Liver (tissue), 9 donors: ENCODE measurements around the gene ZBTB38. TPM values are rescaled to one million over a fixed set of nuclear protein-coding genes. Genes with fewer than 3 reads are reported as not detected.

Experiments
- DNase-seq: peaks from one replicate; pipeline ENCODE4 v3.0.0-alpha.2; 2017; ENCODE audit warnings: low spot score
- H3K27ac ChIP-seq, 2 donors: one replicate each; pipeline ENCODE4 v1.7.0; 2013; ENCODE audit warnings: inconsistent platforms in 2 of 2, low read length in 2 of 2, control low read depth in 1 of 2, low read depth in 1 of 2, mild to moderate bottlenecking in 1 of 2
- H3K27me3 ChIP-seq, 4 donors: one replicate each; pipeline versions ENCODE4 v1.6.1 to v1.7.0; 2013; ENCODE audit warnings: low read length in 3 of 4, inconsistent platforms in 1 of 4, mild to moderate bottlenecking in 1 of 4, moderate library complexity in 1 of 4; ENCODE audit not compliant: control insufficient read depth in 4 of 4, insufficient read depth in 4 of 4
- H3K36me3 ChIP-seq, 4 donors: one replicate each; pipeline versions ENCODE4 v1.6.1 to v1.7.0; 2013; ENCODE audit warnings: low read length in 3 of 4, mild to moderate bottlenecking in 3 of 4, low read depth in 1 of 4, moderate library complexity in 1 of 4; ENCODE audit not compliant: control insufficient read depth in 4 of 4, insufficient read depth in 3 of 4
- H3K4me1 ChIP-seq, 4 donors: one replicate each; pipeline versions ENCODE4 v1.6.1 to v1.7.0; 2013; ENCODE audit warnings: low read length in 3 of 4, mild to moderate bottlenecking in 3 of 4, moderate library complexity in 1 of 4; ENCODE audit not compliant: control insufficient read depth in 4 of 4, insufficient read depth in 4 of 4
- H3K4me3 ChIP-seq, 3 donors: one replicate each; pipeline versions ENCODE4 v1.6.1 to v1.7.0; 2013; ENCODE audit warnings: low read length in 3 of 3, control low read depth in 1 of 3, low read depth in 1 of 3, mild to moderate bottlenecking in 1 of 3
- H3K9ac ChIP-seq, 2 donors: one replicate each; pipeline ENCODE4 v1.7.0; 2013; ENCODE audit warnings: low read length in 2 of 2, mild to moderate bottlenecking in 2 of 2, moderate library complexity in 2 of 2, control low read depth in 1 of 2, low read depth in 1 of 2
- H3K9me3 ChIP-seq, 4 donors: one replicate each; pipeline versions ENCODE4 v1.6.1 to v1.7.0; 2013; ENCODE audit warnings: low read length in 3 of 4; ENCODE audit not compliant: control insufficient read depth in 4 of 4
- EGR1 ChIP-seq, 2 donors: IDR thresholded peaks; 2 replicates each; pipeline ENCODE4 v1.6.1; 2016 to 2018; ENCODE audit warnings: antibody characterized with exemption in 2 of 2, low read depth in 2 of 2
- FOXA1 ChIP-seq: IDR thresholded peaks from 2 replicates; pipeline ENCODE4 v1.6.1; 2016; ENCODE audit warnings: antibody characterized with exemption
- FOXA2 ChIP-seq: IDR thresholded peaks from 2 replicates; pipeline ENCODE4 v1.6.1; 2016; ENCODE audit warnings: antibody characterized with exemption
- GABPA ChIP-seq, 2 donors: IDR thresholded peaks in 1 of 2; conservative IDR thresholded peaks in 1 of 2; 2 replicates each; pipeline ENCODE4 v1.6.1; 2016; ENCODE audit warnings: antibody characterized with exemption in 2 of 2, mild to moderate bottlenecking in 1 of 2, moderate library complexity in 1 of 2
- HNF4A ChIP-seq, 2 donors: conservative IDR thresholded peaks; 2 replicates each; pipeline ENCODE4 v1.6.1; 2016; ENCODE audit warnings: antibody characterized with exemption in 2 of 2, mild to moderate bottlenecking in 2 of 2
- HNF4G ChIP-seq: IDR thresholded peaks from 2 replicates; pipeline ENCODE4 v1.6.1; 2016; ENCODE audit warnings: antibody characterized with exemption
- JUND ChIP-seq, 2 donors: IDR thresholded peaks; 2 replicates each; pipeline ENCODE4 v1.6.1; 2016; ENCODE audit warnings: antibody characterized with exemption in 2 of 2
- NR2F2 ChIP-seq: IDR thresholded peaks from 2 replicates; pipeline ENCODE4 v1.6.1; 2016; ENCODE audit warnings: antibody characterized with exemption
- RAD21 ChIP-seq, 2 donors: IDR thresholded peaks; 2 replicates each; pipeline ENCODE4 v1.6.1; 2016; ENCODE audit warnings: antibody characterized with exemption in 2 of 2, mild to moderate bottlenecking in 2 of 2
- RXRA ChIP-seq, 2 donors: IDR thresholded peaks; 2 replicates each; pipeline ENCODE4 v1.6.1; 2017 to 2018; ENCODE audit warnings: antibody characterized with exemption in 2 of 2, mild to moderate bottlenecking in 1 of 2
- SP1 ChIP-seq: IDR thresholded peaks from 2 replicates; pipeline ENCODE4 v1.6.1; 2018; ENCODE audit warnings: antibody characterized with exemption, mild to moderate bottlenecking
- TAF1 ChIP-seq: conservative IDR thresholded peaks from 2 replicates; pipeline ENCODE4 v1.6.1; 2016; ENCODE audit warnings: antibody characterized with exemption, mild to moderate bottlenecking
- YY1 ChIP-seq: IDR thresholded peaks from 2 replicates; pipeline ENCODE4 v1.6.1; 2016; ENCODE audit warnings: antibody characterized with exemption, mild to moderate bottlenecking
- WGBS: extraction: QIAGEN DNeasy Blood & Tissue Kit; methylation state at CpG from one replicate; pipeline ENCODE4 v1.1.7; 2013; 5-methylcytosine and 5-hydroxymethylcytosine counted together
- polyA plus RNA-seq, 2 donors: library from polyadenylated mRNA; stranded (reverse) in 1 of 2; unstranded in 1 of 2; fragments of 200-250 nt in 1 of 2; fragments of >200 nt in 1 of 2; fragmentation: Nextera tagmentation in 1 of 2; extraction: Ambion mirVana in 1 of 2; gene quantifications; one replicate each; pipeline versions ENCODE4 v1.2.1 to v1.2.3, GENCODE V29; 2013 to 2015
- total RNA-seq, 2 donors: library from RNA; depleted of rRNA; stranded (reverse); fragments of >200 nt; gene quantifications; one replicate each; pipeline ENCODE4 v1.2.3, GENCODE V29; 2014
- TF ChIP-seq, protein P1 (sequence below): IDR thresholded peaks from 2 replicates; pipeline ENCODE4 v1.6.1; 2016; ENCODE audit warnings: antibody characterized with exemption
- TF ChIP-seq, protein P2 (sequence below): IDR thresholded peaks from 2 replicates; pipeline ENCODE4 v1.6.1; 2016; ENCODE audit warnings: antibody characterized with exemption
- TF ChIP-seq, protein P3 (sequence below): IDR thresholded peaks from 2 replicates; pipeline ENCODE4 v1.6.1; 2016; ENCODE audit warnings: antibody characterized with exemption, mild to moderate bottlenecking
- TF ChIP-seq, protein P4 (sequence below): IDR thresholded peaks from 2 replicates; pipeline ENCODE4 v1.6.1; 2016; ENCODE audit warnings: antibody characterized with exemption
- TF ChIP-seq, protein P5 (sequence below): fragments of 150-350 bp; IDR thresholded peaks from 2 replicates; pipeline ENCODE4 v1.5.1; 2017; ENCODE audit warnings: improper control_type of control experiment, low read depth, low read length; ENCODE audit not compliant: missing input control
- donor health status: healthy.
- donor health status: healthy.
- donor health status: healthy.
- donor health status: healthy.
- donor health status: healthy.

Gene ZBTB38
- total and polyA plus RNA-seq, 4 donors: 9.5 to 57.3 (median 19.5) TPM

DNA sequence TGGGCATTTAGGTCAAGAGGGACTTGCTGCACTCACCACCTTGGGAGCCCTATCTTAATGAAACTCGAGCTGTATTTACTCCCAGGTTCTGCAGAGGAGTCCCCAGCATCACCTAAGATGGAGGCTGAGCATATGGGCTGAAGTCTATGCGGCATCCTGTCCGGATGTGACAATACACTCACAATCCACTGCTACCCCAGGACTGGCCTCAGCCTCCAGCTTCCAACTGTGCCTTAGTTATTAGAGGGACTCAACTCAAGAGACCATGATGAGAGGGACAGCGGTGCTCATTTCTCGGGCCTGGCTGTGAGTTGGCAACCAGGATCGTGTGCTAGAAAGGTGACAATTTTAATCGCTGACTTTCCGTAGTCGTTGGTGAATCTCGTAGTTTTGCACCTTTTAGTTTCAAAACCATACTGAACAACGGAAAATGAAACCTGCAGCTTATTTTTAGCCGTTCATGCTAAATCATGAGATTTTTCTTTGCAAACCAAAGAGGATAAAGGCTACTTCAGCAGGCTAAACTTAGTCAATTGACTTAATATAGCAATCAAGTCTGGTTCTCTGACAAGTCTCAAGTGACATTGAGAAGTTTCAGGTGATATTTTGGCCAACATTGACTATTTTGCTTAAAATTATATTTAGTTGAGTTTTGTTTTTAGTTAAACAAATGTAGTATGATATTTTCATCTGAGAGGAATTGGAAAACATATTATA lies 11.1 kb downstream of the ZBTB38 start:
- no peaks in the 10 kb centered on the region for H3K27me3 ChIP-seq
- no peak for DNase-seq
- no peak overlapping the region for H3K4me3 ChIP-seq
- H3K27ac ChIP-seq: no peak overlapping the region
- H3K9me3 ChIP-seq: no peaks in the 10 kb centered on the region
- no peaks in the 10 kb centered on the region for H3K4me1 ChIP-seq
- H3K36me3 ChIP-seq: no peaks in the 10 kb centered on the region
- WGBS: 91% methylated on average over 12 of the region's 12 CpGs
- H3K9ac ChIP-seq: no peak overlapping the region
- TF ChIP-seq EGR1 (IDR thresholded peaks at IDR 0.05; ENCODE audit: low read depth in 2 of 2): no peak
- TF ChIP-seq, protein P1, sequence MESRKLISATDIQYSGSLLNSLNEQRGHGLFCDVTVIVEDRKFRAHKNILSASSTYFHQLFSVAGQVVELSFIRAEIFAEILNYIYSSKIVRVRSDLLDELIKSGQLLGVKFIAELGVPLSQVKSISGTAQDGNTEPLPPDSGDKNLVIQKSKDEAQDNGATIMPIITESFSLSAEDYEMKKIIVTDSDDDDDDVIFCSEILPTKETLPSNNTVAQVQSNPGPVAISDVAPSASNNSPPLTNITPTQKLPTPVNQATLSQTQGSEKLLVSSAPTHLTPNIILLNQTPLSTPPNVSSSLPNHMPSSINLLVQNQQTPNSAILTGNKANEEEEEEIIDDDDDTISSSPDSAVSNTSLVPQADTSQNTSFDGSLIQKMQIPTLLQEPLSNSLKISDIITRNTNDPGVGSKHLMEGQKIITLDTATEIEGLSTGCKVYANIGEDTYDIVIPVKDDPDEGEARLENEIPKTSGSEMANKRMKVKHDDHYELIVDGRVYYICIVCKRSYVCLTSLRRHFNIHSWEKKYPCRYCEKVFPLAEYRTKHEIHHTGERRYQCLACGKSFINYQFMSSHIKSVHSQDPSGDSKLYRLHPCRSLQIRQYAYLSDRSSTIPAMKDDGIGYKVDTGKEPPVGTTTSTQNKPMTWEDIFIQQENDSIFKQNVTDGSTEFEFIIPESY: no peak
- TF ChIP-seq HNF4G: no peak
- TF ChIP-seq FOXA2: no peak
- no peak for TF ChIP-seq HNF4A (conservative IDR thresholded peaks at IDR 0.05)
- TF ChIP-seq, protein P2, sequence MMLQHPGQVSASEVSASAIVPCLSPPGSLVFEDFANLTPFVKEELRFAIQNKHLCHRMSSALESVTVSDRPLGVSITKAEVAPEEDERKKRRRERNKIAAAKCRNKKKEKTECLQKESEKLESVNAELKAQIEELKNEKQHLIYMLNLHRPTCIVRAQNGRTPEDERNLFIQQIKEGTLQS: no peak
- TF ChIP-seq TAF1: no peak
- no peak for TF ChIP-seq NR2F2
- TF ChIP-seq SP1: no peak
- TF ChIP-seq RXRA (IDR thresholded peaks at IDR 0.05): no peak
- TF ChIP-seq FOXA1: no peak
- TF ChIP-seq GABPA (IDR thresholded peaks at IDR 0.05 in 1 of 2, conservative IDR thresholded peaks at IDR 0.05 in 1 of 2): no peak
- no peak for TF ChIP-seq JUND (IDR thresholded peaks at IDR 0.05)
- TF ChIP-seq, protein P3, sequence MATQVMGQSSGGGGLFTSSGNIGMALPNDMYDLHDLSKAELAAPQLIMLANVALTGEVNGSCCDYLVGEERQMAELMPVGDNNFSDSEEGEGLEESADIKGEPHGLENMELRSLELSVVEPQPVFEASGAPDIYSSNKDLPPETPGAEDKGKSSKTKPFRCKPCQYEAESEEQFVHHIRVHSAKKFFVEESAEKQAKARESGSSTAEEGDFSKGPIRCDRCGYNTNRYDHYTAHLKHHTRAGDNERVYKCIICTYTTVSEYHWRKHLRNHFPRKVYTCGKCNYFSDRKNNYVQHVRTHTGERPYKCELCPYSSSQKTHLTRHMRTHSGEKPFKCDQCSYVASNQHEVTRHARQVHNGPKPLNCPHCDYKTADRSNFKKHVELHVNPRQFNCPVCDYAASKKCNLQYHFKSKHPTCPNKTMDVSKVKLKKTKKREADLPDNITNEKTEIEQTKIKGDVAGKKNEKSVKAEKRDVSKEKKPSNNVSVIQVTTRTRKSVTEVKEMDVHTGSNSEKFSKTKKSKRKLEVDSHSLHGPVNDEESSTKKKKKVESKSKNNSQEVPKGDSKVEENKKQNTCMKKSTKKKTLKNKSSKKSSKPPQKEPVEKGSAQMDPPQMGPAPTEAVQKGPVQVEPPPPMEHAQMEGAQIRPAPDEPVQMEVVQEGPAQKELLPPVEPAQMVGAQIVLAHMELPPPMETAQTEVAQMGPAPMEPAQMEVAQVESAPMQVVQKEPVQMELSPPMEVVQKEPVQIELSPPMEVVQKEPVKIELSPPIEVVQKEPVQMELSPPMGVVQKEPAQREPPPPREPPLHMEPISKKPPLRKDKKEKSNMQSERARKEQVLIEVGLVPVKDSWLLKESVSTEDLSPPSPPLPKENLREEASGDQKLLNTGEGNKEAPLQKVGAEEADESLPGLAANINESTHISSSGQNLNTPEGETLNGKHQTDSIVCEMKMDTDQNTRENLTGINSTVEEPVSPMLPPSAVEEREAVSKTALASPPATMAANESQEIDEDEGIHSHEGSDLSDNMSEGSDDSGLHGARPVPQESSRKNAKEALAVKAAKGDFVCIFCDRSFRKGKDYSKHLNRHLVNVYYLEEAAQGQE: no peak
- TF ChIP-seq, protein P4, sequence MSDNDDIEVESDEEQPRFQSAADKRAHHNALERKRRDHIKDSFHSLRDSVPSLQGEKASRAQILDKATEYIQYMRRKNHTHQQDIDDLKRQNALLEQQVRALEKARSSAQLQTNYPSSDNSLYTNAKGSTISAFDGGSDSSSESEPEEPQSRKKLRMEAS: no peak
- no peak for TF ChIP-seq RAD21 (IDR thresholded peaks at IDR 0.05)
- TF ChIP-seq, protein P5, sequence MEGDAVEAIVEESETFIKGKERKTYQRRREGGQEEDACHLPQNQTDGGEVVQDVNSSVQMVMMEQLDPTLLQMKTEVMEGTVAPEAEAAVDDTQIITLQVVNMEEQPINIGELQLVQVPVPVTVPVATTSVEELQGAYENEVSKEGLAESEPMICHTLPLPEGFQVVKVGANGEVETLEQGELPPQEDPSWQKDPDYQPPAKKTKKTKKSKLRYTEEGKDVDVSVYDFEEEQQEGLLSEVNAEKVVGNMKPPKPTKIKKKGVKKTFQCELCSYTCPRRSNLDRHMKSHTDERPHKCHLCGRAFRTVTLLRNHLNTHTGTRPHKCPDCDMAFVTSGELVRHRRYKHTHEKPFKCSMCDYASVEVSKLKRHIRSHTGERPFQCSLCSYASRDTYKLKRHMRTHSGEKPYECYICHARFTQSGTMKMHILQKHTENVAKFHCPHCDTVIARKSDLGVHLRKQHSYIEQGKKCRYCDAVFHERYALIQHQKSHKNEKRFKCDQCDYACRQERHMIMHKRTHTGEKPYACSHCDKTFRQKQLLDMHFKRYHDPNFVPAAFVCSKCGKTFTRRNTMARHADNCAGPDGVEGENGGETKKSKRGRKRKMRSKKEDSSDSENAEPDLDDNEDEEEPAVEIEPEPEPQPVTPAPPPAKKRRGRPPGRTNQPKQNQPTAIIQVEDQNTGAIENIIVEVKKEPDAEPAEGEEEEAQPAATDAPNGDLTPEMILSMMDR: no peak
- TF ChIP-seq YY1: no peak
